Measurements from ENCODE around the gene GPD1L.

GPD1L gene

GRCh38 chr3:32126305-32127015, 20.0 kb downstream of the GPD1L start:
- DNase-seq = no peak
- H3K36me3 Mint-ChIP-seq (ENCODE audit: low read depth) = no peaks in the 10 kb centered on the region
- no peak overlapping the region for H3K4me3 Mint-ChIP-seq
- TF ChIP-seq CTCF (IDR thresholded peaks at IDR 0.05) = no peak
- no peaks in the 10 kb centered on the region for H3K9me3 Mint-ChIP-seq
- no peaks in the 10 kb centered on the region for H3K27me3 Mint-ChIP-seq (ENCODE audit: low read depth, poor library complexity)
- no peak overlapping the region for H3K27ac Mint-ChIP-seq
- H3K4me1 Mint-ChIP-seq = peaks cover 18% of the 10 kb centered on the region

- peaks cover 19% of the 10 kb centered on the region for H3K4me1 Mint-ChIP-seq
- no peak overlapping the region for H3K4me3 Mint-ChIP-seq
- DNase-seq = no peak
- no peak for TF ChIP-seq CTCF (IDR thresholded peaks at IDR 0.05)
- H3K9me3 Mint-ChIP-seq = no peaks in the 10 kb centered on the region
- no peak overlapping the region for H3K27ac Mint-ChIP-seq
- H3K27me3 Mint-ChIP-seq (ENCODE audit: low read depth, poor library complexity) = no peaks in the 10 kb centered on the region
- no peaks in the 10 kb centered on the region for H3K36me3 Mint-ChIP-seq (ENCODE audit: low read depth)
These were observed 20.9 kb downstream of the GPD1L start for GRCh38 chr3:32127219-32127826.

- DNase-seq = no peak
- Mint-ChIP-seq H3K9me3 (no peaks in the 10 kb centered on the region), H3K4me1 (peaks cover 19% of the 10 kb centered on the region), H3K36me3 (ENCODE audit: low read depth) (no peaks in the 10 kb centered on the region), H3K27ac (no peak overlapping the region), H3K27me3 (ENCODE audit: low read depth, poor library complexity) (no peaks in the 10 kb centered on the region), H3K4me3 (no peak overlapping the region)
- TF ChIP-seq CTCF (IDR thresholded peaks at IDR 0.05) = no peak
These were observed 22.5 kb downstream of the GPD1L start for GRCh38 chr3:32128936-32129335.

GRCh38 chr3:32129832-32130231, 23.4 kb downstream of the GPD1L start:
- peak overlapping the region; percentile 6 for H3K27ac Mint-ChIP-seq
- H3K27me3 Mint-ChIP-seq (ENCODE audit: low read depth, poor library complexity) = no peaks in the 10 kb centered on the region
- H3K9me3 Mint-ChIP-seq = no peaks in the 10 kb centered on the region
- no peak overlapping the region for H3K4me3 Mint-ChIP-seq
- peaks cover 19% of the 10 kb centered on the region for H3K4me1 Mint-ChIP-seq
- no peak for TF ChIP-seq CTCF (IDR thresholded peaks at IDR 0.05)
- no peak for DNase-seq
- H3K36me3 Mint-ChIP-seq (ENCODE audit: low read depth) = peaks cover 1% of the 10 kb centered on the region

GRCh38 chr3:32132121-32132520, 25.7 kb downstream of the GPD1L start:
- H3K9me3 Mint-ChIP-seq = no peaks in the 10 kb centered on the region
- H3K4me1 Mint-ChIP-seq = peaks cover 19% of the 10 kb centered on the region
- TF ChIP-seq CTCF (IDR thresholded peaks at IDR 0.05) = no peak
- H3K4me3 Mint-ChIP-seq = no peak overlapping the region
- H3K27me3 Mint-ChIP-seq (ENCODE audit: low read depth, poor library complexity) = no peaks in the 10 kb centered on the region
- H3K36me3 Mint-ChIP-seq (ENCODE audit: low read depth) = peaks cover 4% of the 10 kb centered on the region
- H3K27ac Mint-ChIP-seq = no peak overlapping the region
- no peak for DNase-seq

GRCh38 chr3:32132706-32133105, 26.3 kb downstream of the GPD1L start:
- Mint-ChIP-seq H3K36me3 (ENCODE audit: low read depth) (peaks cover 4% of the 10 kb centered on the region), H3K9me3 (no peaks in the 10 kb centered on the region), H3K27ac (no peak overlapping the region), H3K4me3 (no peak overlapping the region), H3K4me1 (peaks cover 23% of the 10 kb centered on the region), H3K27me3 (ENCODE audit: low read depth, poor library complexity) (no peaks in the 10 kb centered on the region)
- no peak for DNase-seq
- no peak for TF ChIP-seq CTCF (IDR thresholded peaks at IDR 0.05)

All from nephron progenitor cell (in vitro differentiated cells).